Esophagus muscularis mucosa (tissue), 4 donors: Measurements from ENCODE around the gene SND1. TPM values are rescaled to one million over a fixed set of nuclear protein-coding genes. Genes with fewer than 3 reads are reported as not detected.

Experiments
- DNase-seq: peaks from one replicate; pipeline ENCODE4 v3.0.0-alpha.2; 2017; ENCODE audit errors: extremely low spot score
- H3K27ac ChIP-seq, 4 donors: fragments of 200-600 bp; sonication (generic); replicated peaks in 1 of 4; 1 replicate in 3 of 4; 2 replicates in 1 of 4; pipeline ENCODE4 v1.5.1; 2016 to 2019; ENCODE audit warnings: mild to moderate bottlenecking in 1 of 4
- H3K27me3 ChIP-seq, 4 donors: fragments of 200-600 bp; sonication (generic); one replicate each; pipeline versions ENCODE4 v1.5.1 to v1.6.0; 2016 to 2019
- H3K36me3 ChIP-seq, 4 donors: fragments of 200-600 bp; sonication (generic); one replicate each; pipeline ENCODE4 v1.5.1; 2016 to 2019
- H3K4me1 ChIP-seq, 4 donors: fragments of 200-600 bp; sonication (generic); one replicate each; pipeline ENCODE4 v1.5.1; 2016 to 2019
- H3K4me3 ChIP-seq, 4 donors: fragments of 200-600 bp; sonication (generic); 1 replicate in 2 of 4; 2 replicates in 2 of 4; pipeline ENCODE4 v1.5.1; 2016 to 2019; ENCODE audit warnings: mild to moderate bottlenecking in 4 of 4, moderate library complexity in 1 of 4
- H3K9me3 ChIP-seq, 4 donors: fragments of 200-600 bp; sonication (generic); 1 replicate in 3 of 4; 2 replicates in 1 of 4; pipeline ENCODE4 v1.5.1; 2016 to 2019
- CTCF ChIP-seq, 3 experiments: fragments of 200-600 bp in 2 of 3; fragments of 450-650 bp in 1 of 3; sonication (generic) in 2 of 3; IDR thresholded peaks; one replicate each; pipeline ENCODE4 v1.5.1; 2017 to 2019; ENCODE audit warnings: antibody characterized with exemption in 3 of 3, mild to moderate bottlenecking in 2 of 3, moderate library complexity in 1 of 3
- EP300 ChIP-seq: sonication (generic); formaldehyde crosslinking; IDR thresholded peaks from one replicate; pipeline ENCODE4 v1.6.1; 2017; ENCODE audit warnings: antibody characterized with exemption
- POLR2A ChIP-seq: fragments of 450-650 bp; IDR thresholded peaks from one replicate; pipeline ENCODE4 v1.6.1; 2017; ENCODE audit warnings: antibody characterized with exemption, moderate library complexity, mild to moderate bottlenecking, low read depth
- POLR2AphosphoS5 ChIP-seq, 2 donors: sonication (generic); formaldehyde crosslinking; IDR thresholded peaks; one replicate each; pipeline ENCODE4 v1.6.1; 2017; ENCODE audit warnings: antibody characterized with exemption in 2 of 2
- WGBS: methylation state at CpG from one replicate; pipeline ENCODE4 v1.1.5; 2018; 5-methylcytosine and 5-hydroxymethylcytosine counted together
- intact Hi-C: fragments of 100-400 bp; cut with DNase I; formaldehyde crosslinking; loops from one replicate; pipeline ENCODE4 v1.15.1; 2023
- total RNA-seq, 4 donors: library from RNA; depleted of rRNA; stranded (reverse); fragments of >200 nt; gene quantifications; one replicate each; pipeline versions ENCODE4 v1.1.0 to v1.2.1, GENCODE V29; 2016

The SND1 gene
- total RNA-seq, 4 donors from 2014 or later: 71.4 to 91.2 (median 81.3) TPM

GRCh38 chr7:127934711-127935110 lies 282.7 kb downstream of the SND1 start:
- no peak overlapping the region for H3K4me3 ChIP-seq
- H3K4me1 ChIP-seq: no peaks in the 10 kb centered on the region
- TF ChIP-seq CTCF (IDR thresholded peaks at IDR 0.05) (no peak), POLR2AphosphoS5 (IDR thresholded peaks at IDR 0.05) (no peak), EP300 (no peak)
- H3K27ac ChIP-seq: no peak overlapping the region
- WGBS: 94% methylated on average over 5 of the region's 5 CpGs
- no peaks in the 10 kb centered on the region for H3K9me3 ChIP-seq
- H3K36me3 ChIP-seq: peaks cover 7 to 19% (median 12%) of the 10 kb centered on the region in 4 donors
- DNase-seq: no peak
- H3K27me3 ChIP-seq: no peaks in the 10 kb centered on the region
- intact Hi-C loops: no loop called here

- H3K4me3 ChIP-seq: no peak overlapping the region
- no peak for DNase-seq
- no peaks in the 10 kb centered on the region for H3K4me1 ChIP-seq
- H3K36me3 ChIP-seq: peaks cover 0 to 11% (median 3%) of the 10 kb centered on the region in 4 donors
- intact Hi-C loops: no loop called here
- no peak overlapping the region for H3K27ac ChIP-seq
- H3K9me3 ChIP-seq: no peaks in the 10 kb centered on the region
- 90% methylated on average over 6 of the region's 6 CpGs for WGBS
- no peaks in the 10 kb centered on the region for H3K27me3 ChIP-seq
- TF ChIP-seq POLR2AphosphoS5 (IDR thresholded peaks at IDR 0.05): no peak
- TF ChIP-seq POLR2A: no peak
- TF ChIP-seq CTCF (IDR thresholded peaks at IDR 0.05): no peak
- no peak for TF ChIP-seq EP300
These were observed 283.9 kb downstream of the SND1 start for GRCh38 chr7:127935847-127936376.

DNA sequence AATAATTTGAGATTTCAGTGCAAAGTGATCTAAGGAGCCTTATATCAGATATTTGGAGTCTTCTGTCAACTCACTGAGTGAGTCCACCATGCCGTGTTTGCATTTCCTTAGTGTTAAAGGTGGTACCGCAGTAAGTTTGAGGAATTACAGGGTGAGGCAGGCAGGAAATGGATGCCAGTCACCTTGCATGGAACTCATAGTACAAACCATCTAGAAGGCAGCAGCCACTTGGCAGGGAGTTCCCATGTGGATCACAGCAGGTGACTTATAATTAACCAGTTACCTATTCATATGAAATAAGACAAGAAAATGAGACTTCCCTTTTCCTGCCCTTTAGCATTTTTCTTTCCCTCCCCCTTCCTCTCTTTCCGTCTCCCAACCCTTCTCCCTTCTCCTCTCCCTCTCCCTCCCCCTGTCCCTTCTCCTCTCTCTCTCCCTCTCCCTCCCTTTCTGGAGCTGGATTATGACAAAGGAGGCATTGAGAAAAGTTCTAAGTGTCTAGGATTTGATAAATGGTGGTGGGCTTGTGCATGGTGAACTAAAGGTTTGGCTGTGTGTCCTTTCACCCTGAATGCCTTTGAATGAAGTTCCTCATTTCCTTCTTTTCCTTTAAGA lies 285.2 kb downstream of the SND1 start:
- peaks cover 0 to 4% (median 0%) of the 10 kb centered on the region in 4 donors for H3K36me3 ChIP-seq
- no peak for DNase-seq
- H3K4me1 ChIP-seq: no peaks in the 10 kb centered on the region
- no peak overlapping the region for H3K4me3 ChIP-seq
- H3K9me3 ChIP-seq: no peaks in the 10 kb centered on the region
- 93% methylated on average over 3 of the region's 3 CpGs for WGBS
- no peak overlapping the region for H3K27ac ChIP-seq
- no peaks in the 10 kb centered on the region for H3K27me3 ChIP-seq
- TF ChIP-seq CTCF (IDR thresholded peaks at IDR 0.05) (no peak), POLR2AphosphoS5 (IDR thresholded peaks at IDR 0.05) (no peak), POLR2A (no peak), EP300 (no peak)
- intact Hi-C loops: no loop called here

GRCh38 chr7:127938588-127938987 lies 286.6 kb downstream of the SND1 start:
- 85% methylated on average over 2 of the region's 2 CpGs for WGBS
- TF ChIP-seq POLR2AphosphoS5 (IDR thresholded peaks at IDR 0.05): no peak
- no peak for TF ChIP-seq CTCF (IDR thresholded peaks at IDR 0.05)
- TF ChIP-seq POLR2A: no peak
- TF ChIP-seq EP300: no peak

More at GRCh38 chr7:127938588-127938987, 286.6 kb downstream of the SND1 start:
- no peak for DNase-seq
- Histone ChIP-seq H3K27me3 (no peaks in the 10 kb centered on the region), H3K9me3 (no peaks in the 10 kb centered on the region), H3K27ac (no peak overlapping the region), H3K4me1 (no peaks in the 10 kb centered on the region), H3K4me3 (no peak overlapping the region), H3K36me3 (peaks cover 0 to 4% (median 0%) of the 10 kb centered on the region in 4 donors)
- intact Hi-C loops: no loop called here
